Measurements from ENCODE around the gene RIT1.
"Not testable (repeated sequence)": the region's sequence is repeated elsewhere in the genome, so short reads cannot be mapped to it uniquely, and the experiment has no call there.

RIT1 gene

GRCh38 chr1:155932081-155932480 lies 20.9 kb upstream of the RIT1 start:
- no peaks in the 10 kb centered on the region for H3K27me3 ChIP-seq (ENCODE audit: control insufficient read depth in 1 of 2, insufficient read depth in 2 of 2, low read length in 2 of 2)
- peaks cover 55% of the 10 kb centered on the region for H3K36me3 ChIP-seq (ENCODE audit: insufficient read depth, low read length)
- H3K4me1 ChIP-seq (ENCODE audit: insufficient read depth, low read length): peaks cover 41% of the 10 kb centered on the region
- no peak overlapping the region for H3K9ac ChIP-seq (ENCODE audit: low read length)
- no peaks in the 10 kb centered on the region for H3K9me3 ChIP-seq (ENCODE audit: low read length)
- H3K4me3 ChIP-seq (ENCODE audit: low read depth in 1 of 2, low read length in 2 of 2): no peak overlapping the region
- no peak overlapping the region for H3K27ac ChIP-seq (ENCODE audit: low read depth, low read length)

- Histone ChIP-seq H3K36me3 (ENCODE audit: insufficient read depth, low read length) (peaks cover 61% of the 10 kb centered on the region), H3K9me3 (ENCODE audit: low read length) (no peaks in the 10 kb centered on the region), H3K27ac (ENCODE audit: low read depth, low read length) (no peak overlapping the region), H3K27me3 (ENCODE audit: control insufficient read depth in 1 of 2, insufficient read depth in 2 of 2, low read length in 2 of 2) (no peaks in the 10 kb centered on the region), H3K9ac (ENCODE audit: low read length) (no peak overlapping the region), H3K4me1 (ENCODE audit: insufficient read depth, low read length) (peaks cover 41% of the 10 kb centered on the region), H3K4me3 (ENCODE audit: low read depth in 1 of 2, low read length in 2 of 2) (peak overlapping the region; percentile 11 to 23)
Measured at GRCh38 chr1:155931332-155932038, 20.3 kb upstream of the RIT1 start.

- Histone ChIP-seq H3K9ac (ENCODE audit: low read length) (peak overlapping the region; percentile 9), H3K4me1 (ENCODE audit: insufficient read depth, low read length) (peaks cover 41% of the 10 kb centered on the region), H3K36me3 (ENCODE audit: insufficient read depth, low read length) (peaks cover 69% of the 10 kb centered on the region)
- not testable (repeated sequence) for H3K4me3 ChIP-seq (ENCODE audit: low read depth in 1 of 2, low read length in 2 of 2); H3K27ac ChIP-seq (ENCODE audit: low read depth, low read length); H3K27me3 ChIP-seq (ENCODE audit: control insufficient read depth in 1 of 2, insufficient read depth in 2 of 2, low read length in 2 of 2); H3K9me3 ChIP-seq (ENCODE audit: low read length)
Measured at GRCh38 chr1:155930725-155931124, 19.6 kb upstream of the RIT1 start.

- Histone ChIP-seq H3K27me3 (ENCODE audit: control insufficient read depth in 1 of 2, insufficient read depth in 2 of 2, low read length in 2 of 2) (no peaks in the 10 kb centered on the region), H3K9ac (ENCODE audit: low read length) (no peak overlapping the region), H3K36me3 (ENCODE audit: insufficient read depth, low read length) (peaks cover 83% of the 10 kb centered on the region), H3K27ac (ENCODE audit: low read depth, low read length) (no peak overlapping the region), H3K4me3 (ENCODE audit: low read depth in 1 of 2, low read length in 2 of 2) (no peak overlapping the region), H3K4me1 (ENCODE audit: insufficient read depth, low read length) (peaks cover 37% of the 10 kb centered on the region), H3K9me3 (ENCODE audit: low read length) (no peaks in the 10 kb centered on the region)
Measured at GRCh38 chr1:155929057-155929456, 17.9 kb upstream of the RIT1 start.

- Histone ChIP-seq H3K27ac (ENCODE audit: low read depth, low read length) (no peak overlapping the region), H3K9ac (ENCODE audit: low read length) (no peak overlapping the region), H3K4me3 (ENCODE audit: low read depth in 1 of 2, low read length in 2 of 2) (no peak overlapping the region), H3K36me3 (ENCODE audit: insufficient read depth, low read length) (peaks cover 88% of the 10 kb centered on the region), H3K27me3 (ENCODE audit: control insufficient read depth in 1 of 2, insufficient read depth in 2 of 2, low read length in 2 of 2) (no peaks in the 10 kb centered on the region), H3K4me1 (ENCODE audit: insufficient read depth, low read length) (peaks cover 5% of the 10 kb centered on the region), H3K9me3 (ENCODE audit: low read length) (no peaks in the 10 kb centered on the region)
Measured at GRCh38 chr1:155925506-155925905, 14.4 kb upstream of the RIT1 start.

GRCh38 chr1:155920717-155921116 lies 9.6 kb upstream of the RIT1 start:
- Histone ChIP-seq H3K4me1 (ENCODE audit: insufficient read depth, low read length) (no peaks in the 10 kb centered on the region), H3K27ac (ENCODE audit: low read depth, low read length) (no peak overlapping the region), H3K27me3 (ENCODE audit: control insufficient read depth in 1 of 2, insufficient read depth in 2 of 2, low read length in 2 of 2) (no peaks in the 10 kb centered on the region), H3K9ac (ENCODE audit: low read length) (no peak overlapping the region), H3K36me3 (ENCODE audit: insufficient read depth, low read length) (peaks cover 79% of the 10 kb centered on the region), H3K4me3 (ENCODE audit: low read depth in 1 of 2, low read length in 2 of 2) (no peak overlapping the region), H3K9me3 (ENCODE audit: low read length) (no peaks in the 10 kb centered on the region)

GRCh38 chr1:155919801-155920200 lies 8.7 kb upstream of the RIT1 start:
- no peak overlapping the region for H3K9ac ChIP-seq (ENCODE audit: low read length)
- no peaks in the 10 kb centered on the region for H3K27me3 ChIP-seq (ENCODE audit: control insufficient read depth in 1 of 2, insufficient read depth in 2 of 2, low read length in 2 of 2)
- H3K36me3 ChIP-seq (ENCODE audit: insufficient read depth, low read length): peaks cover 74% of the 10 kb centered on the region
- H3K27ac ChIP-seq (ENCODE audit: low read depth, low read length): no peak overlapping the region
- H3K4me1 ChIP-seq (ENCODE audit: insufficient read depth, low read length): no peaks in the 10 kb centered on the region
- H3K9me3 ChIP-seq (ENCODE audit: low read length): no peaks in the 10 kb centered on the region
- H3K4me3 ChIP-seq (ENCODE audit: low read depth in 1 of 2, low read length in 2 of 2): no peak overlapping the region

- Histone ChIP-seq H3K4me1 (ENCODE audit: insufficient read depth, low read length) (no peaks in the 10 kb centered on the region), H3K27ac (ENCODE audit: low read depth, low read length) (no peak overlapping the region), H3K9ac (ENCODE audit: low read length) (no peak overlapping the region), H3K9me3 (ENCODE audit: low read length) (no peaks in the 10 kb centered on the region), H3K4me3 (ENCODE audit: low read depth in 1 of 2, low read length in 2 of 2) (no peak overlapping the region), H3K36me3 (ENCODE audit: insufficient read depth, low read length) (peaks cover 80% of the 10 kb centered on the region), H3K27me3 (ENCODE audit: control insufficient read depth in 1 of 2, insufficient read depth in 2 of 2, low read length in 2 of 2) (no peaks in the 10 kb centered on the region)
Measured at GRCh38 chr1:155918660-155919059, 7.5 kb upstream of the RIT1 start.

- Histone ChIP-seq H3K9me3 (ENCODE audit: low read length) (no peaks in the 10 kb centered on the region), H3K27ac (ENCODE audit: low read depth, low read length) (no peak overlapping the region), H3K27me3 (ENCODE audit: control insufficient read depth in 1 of 2, insufficient read depth in 2 of 2, low read length in 2 of 2) (no peaks in the 10 kb centered on the region), H3K9ac (ENCODE audit: low read length) (no peak overlapping the region), H3K4me3 (ENCODE audit: low read depth in 1 of 2, low read length in 2 of 2) (no peak overlapping the region), H3K36me3 (ENCODE audit: insufficient read depth, low read length) (peaks cover 55% of the 10 kb centered on the region), H3K4me1 (ENCODE audit: insufficient read depth, low read length) (peaks cover 16% of the 10 kb centered on the region)
Measured at GRCh38 chr1:155913969-155914757, 3.0 kb upstream of the RIT1 start.

- Histone ChIP-seq H3K4me3 (ENCODE audit: low read depth in 1 of 2, low read length in 2 of 2) (no peak overlapping the region), H3K27ac (ENCODE audit: low read depth, low read length) (peak overlapping the region; percentile 54), H3K9ac (ENCODE audit: low read length) (no peak overlapping the region), H3K36me3 (ENCODE audit: insufficient read depth, low read length) (peaks cover 36% of the 10 kb centered on the region), H3K4me1 (ENCODE audit: insufficient read depth, low read length) (peaks cover 17% of the 10 kb centered on the region), H3K27me3 (ENCODE audit: control insufficient read depth in 1 of 2, insufficient read depth in 2 of 2, low read length in 2 of 2) (no peaks in the 10 kb centered on the region), H3K9me3 (ENCODE audit: low read length) (no peaks in the 10 kb centered on the region)
Measured at GRCh38 chr1:155912056-155912536, 947 bp upstream of the RIT1 start.

- Histone ChIP-seq H3K9ac (ENCODE audit: low read length) (peak overlapping the region; percentile 80), H3K4me1 (ENCODE audit: insufficient read depth, low read length) (peaks cover 17% of the 10 kb centered on the region), H3K27me3 (ENCODE audit: control insufficient read depth in 1 of 2, insufficient read depth in 2 of 2, low read length in 2 of 2) (no peaks in the 10 kb centered on the region), H3K36me3 (ENCODE audit: insufficient read depth, low read length) (peaks cover 22% of the 10 kb centered on the region), H3K9me3 (ENCODE audit: low read length) (no peaks in the 10 kb centered on the region), H3K27ac (ENCODE audit: low read depth, low read length) (peak overlapping the region; percentile 54), H3K4me3 (ENCODE audit: low read depth in 1 of 2, low read length in 2 of 2) (peak overlapping the region; percentile 53 to 82)
Measured at GRCh38 chr1:155910621-155911121, 478 bp downstream of the RIT1 start.
